A204.1 (cell line): ENCODE measurements around the gene CCDC106.

Source experiments
- FAIRE-seq: peaks from 2 replicates; lab custom pipeline; 2012; peaks lifted over from hg19 to GRCh38; lab: Jason Lieb, UNC

CCDC106 gene

GRCh38 chr19:55614711-55615542 is 33.1 kb upstream of the CCDC106 start:
- FAIRE-seq: no peak

GRCh38 chr19:55615543-55616394 is 32.2 kb upstream of the CCDC106 start:
- no peak for FAIRE-seq

GRCh38 chr19:55616395-55616875 is 31.6 kb upstream of the CCDC106 start:
- FAIRE-seq: no peak

GRCh38 chr19:55617426-55617825 is 30.6 kb upstream of the CCDC106 start:
- no peak for FAIRE-seq

GRCh38 chr19:55618426-55618825 is 29.6 kb upstream of the CCDC106 start:
- FAIRE-seq: no peak

GRCh38 chr19:55619286-55619685 is 28.7 kb upstream of the CCDC106 start:
- FAIRE-seq: no peak

GRCh38 chr19:55620410-55621204 is 27.4 kb upstream of the CCDC106 start:
- FAIRE-seq: no peak

GRCh38 chr19:55621205-55621672 is 26.8 kb upstream of the CCDC106 start:
- no peak for FAIRE-seq

GRCh38 chr19:55621673-55622231 is 26.3 kb upstream of the CCDC106 start:
- FAIRE-seq: no peak

- FAIRE-seq: no peak
These were observed 25.6 kb upstream of the CCDC106 start for GRCh38 chr19:55622242-55622969.

- FAIRE-seq: no peak
These were observed 24.9 kb upstream of the CCDC106 start for GRCh38 chr19:55623130-55623529.

- FAIRE-seq: no peak
These were observed 24.5 kb upstream of the CCDC106 start for GRCh38 chr19:55623561-55623960.

- FAIRE-seq: no peak
These were observed 23.7 kb upstream of the CCDC106 start, which contains the start of gene ZNF784 for GRCh38 chr19:55624109-55625003. TSS of gene ZNF784 (minus strand) at chr19:55624566. CDS start at chr19:55624561, 5 bp downstream.

- FAIRE-seq: no peak
These were observed 23.0 kb upstream of the CCDC106 start for GRCh38 chr19:55625004-55625326.

- no peak for FAIRE-seq
These were observed 21.7 kb upstream of the CCDC106 start for GRCh38 chr19:55626350-55626749.

- FAIRE-seq: peak; percentile 6
These were observed 15.6 kb upstream of the CCDC106 start for GRCh38 chr19:55632463-55632834.

GRCh38 chr19:55633861-55634260 is 14.2 kb upstream of the CCDC106 start:
- FAIRE-seq: no peak

GRCh38 chr19:55635334-55635717 is 12.7 kb upstream of the CCDC106 start:
- no peak for FAIRE-seq

- no peak for FAIRE-seq
These were observed 12.1 kb upstream of the CCDC106 start for GRCh38 chr19:55635856-55636440.

GRCh38 chr19:55636723-55637122 is 11.3 kb upstream of the CCDC106 start:
- FAIRE-seq: no peak
